Measurements from ENCODE around the gene CALML3. TPM values are rescaled to one million over a fixed set of nuclear protein-coding genes. Genes with fewer than 3 reads are reported as not detected.

Gene CALML3
- total RNA-seq, 2 donors from 2014 or later, result not detected

DNA sequence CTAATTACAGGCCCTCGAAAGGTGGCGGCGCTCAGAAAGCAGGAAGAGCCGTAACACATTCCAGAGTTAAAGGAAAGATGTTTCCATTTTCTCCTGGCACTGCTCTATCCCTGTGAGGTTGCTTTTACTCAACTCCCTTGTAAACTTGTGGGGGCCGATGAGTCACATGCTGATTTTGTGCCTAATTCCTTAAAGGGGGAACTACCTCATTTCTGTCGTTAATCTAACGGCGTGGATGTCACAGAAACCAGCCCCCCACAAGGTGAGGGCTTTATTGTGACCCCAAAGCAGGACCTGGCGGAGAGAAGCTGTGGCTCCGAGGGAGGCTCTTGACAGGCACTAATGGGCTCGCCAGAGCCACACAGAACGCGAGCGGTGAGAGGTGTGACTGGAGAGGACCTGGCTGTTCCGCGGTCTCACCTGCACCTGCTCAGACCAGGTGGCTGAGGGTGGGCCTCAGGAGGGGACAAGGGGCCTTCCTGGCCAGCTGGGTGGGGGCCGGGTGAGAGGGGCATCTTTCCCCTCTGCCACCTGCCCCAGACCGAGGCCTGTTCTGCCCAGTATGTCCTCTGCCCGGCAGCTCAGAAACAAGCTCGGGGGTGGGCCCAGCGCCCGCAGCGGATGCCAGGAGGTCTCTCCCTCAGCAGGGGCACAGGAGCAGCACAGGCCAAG lies 50.9 kb downstream of the CALML3 start:
- H3K4me1 ChIP-seq, result no peaks in the 10 kb centered on the region
- no peak overlapping the region for H3K4me3 ChIP-seq
- no peaks in the 10 kb centered on the region for H3K36me3 ChIP-seq
- H3K27me3 ChIP-seq, result no peaks in the 10 kb centered on the region
- TF ChIP-seq, protein P1, sequence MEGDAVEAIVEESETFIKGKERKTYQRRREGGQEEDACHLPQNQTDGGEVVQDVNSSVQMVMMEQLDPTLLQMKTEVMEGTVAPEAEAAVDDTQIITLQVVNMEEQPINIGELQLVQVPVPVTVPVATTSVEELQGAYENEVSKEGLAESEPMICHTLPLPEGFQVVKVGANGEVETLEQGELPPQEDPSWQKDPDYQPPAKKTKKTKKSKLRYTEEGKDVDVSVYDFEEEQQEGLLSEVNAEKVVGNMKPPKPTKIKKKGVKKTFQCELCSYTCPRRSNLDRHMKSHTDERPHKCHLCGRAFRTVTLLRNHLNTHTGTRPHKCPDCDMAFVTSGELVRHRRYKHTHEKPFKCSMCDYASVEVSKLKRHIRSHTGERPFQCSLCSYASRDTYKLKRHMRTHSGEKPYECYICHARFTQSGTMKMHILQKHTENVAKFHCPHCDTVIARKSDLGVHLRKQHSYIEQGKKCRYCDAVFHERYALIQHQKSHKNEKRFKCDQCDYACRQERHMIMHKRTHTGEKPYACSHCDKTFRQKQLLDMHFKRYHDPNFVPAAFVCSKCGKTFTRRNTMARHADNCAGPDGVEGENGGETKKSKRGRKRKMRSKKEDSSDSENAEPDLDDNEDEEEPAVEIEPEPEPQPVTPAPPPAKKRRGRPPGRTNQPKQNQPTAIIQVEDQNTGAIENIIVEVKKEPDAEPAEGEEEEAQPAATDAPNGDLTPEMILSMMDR (IDR thresholded peaks at IDR 0.05), result no peak
- H3K9me3 ChIP-seq, result peaks cover 0 to 2% of the 10 kb centered on the region in 2 donors
- DNase-seq (ENCODE audit: low spot score), result no peak
- no peak overlapping the region for H3K27ac ChIP-seq

DNA sequence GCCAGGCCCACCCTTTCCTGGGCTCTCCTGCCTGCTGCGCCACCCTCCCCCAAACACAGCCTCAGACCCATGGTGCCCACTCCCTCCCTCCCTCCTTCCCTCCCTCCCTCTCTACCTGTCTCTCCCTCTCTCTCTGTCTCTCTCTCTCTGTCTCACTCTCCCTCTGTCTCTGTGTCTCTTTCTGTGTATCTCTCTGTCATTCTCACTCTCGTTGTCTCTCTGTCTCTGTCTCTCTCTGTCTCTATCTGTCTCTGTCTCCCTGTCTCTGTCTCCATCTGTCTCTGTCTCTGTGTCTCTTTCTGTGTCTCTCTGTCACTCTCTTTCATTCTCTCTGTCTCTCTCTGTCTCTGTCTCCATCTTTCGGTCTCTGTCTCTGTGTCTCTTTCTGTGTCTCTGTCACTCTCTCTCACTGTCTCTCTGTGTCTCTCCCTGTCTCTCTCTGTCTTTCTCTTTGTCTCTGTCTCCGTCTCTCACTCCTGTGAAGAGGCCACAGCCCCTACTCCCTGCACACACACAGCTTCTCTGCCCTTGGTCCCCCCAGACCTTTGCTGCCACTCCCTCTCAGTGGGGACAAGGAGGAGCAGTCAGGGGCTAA lies 51.5 kb downstream of the CALML3 start:
- Histone ChIP-seq H3K27me3 (no peaks in the 10 kb centered on the region), H3K36me3 (no peaks in the 10 kb centered on the region), H3K9me3 (peaks cover 0 to 8% of the 10 kb centered on the region in 2 donors), H3K27ac (no peak overlapping the region), H3K4me3 (no peak overlapping the region), H3K4me1 (no peaks in the 10 kb centered on the region)
- DNase-seq (ENCODE audit: low spot score), result no peak
- TF ChIP-seq, protein P1 (IDR thresholded peaks at IDR 0.05), result no peak

Other genes with a start within 250 kb of the CALML3 start
- not detected for gene UCN3, start 160.0 kb upstream of the CALML3 start, total RNA-seq
- 1 to 10 TPM in 1 of 2 donors, not detected in 1; 1.7 TPM for gene TUBAL3, start 120.1 kb upstream of the CALML3 start, total RNA-seq
- gene NET1, start 112.4 kb upstream of the CALML3 start, total RNA-seq, result 10 to 100 TPM; 12.8 to 19.8 TPM
- gene CALML5, start 25.4 kb upstream of the CALML3 start, total RNA-seq, result not detected
- gene ASB13, start 141.6 kb downstream of the CALML3 start, total RNA-seq, result 10 to 100 TPM; 10.5 to 14.3 TPM
- gene TASOR2, start 159.9 kb downstream of the CALML3 start, total RNA-seq, result 10 to 100 TPM; 41.7 to 47.3 TPM